Thymus (tissue), 2 donors: ENCODE measurements around the gene PRRC1. TPM values are rescaled to one million over a fixed set of nuclear protein-coding genes. Genes with fewer than 3 reads are reported as not detected.

ENCODE experiments used
- polyA plus RNA-seq: library from polyadenylated mRNA; stranded (reverse); fragments of 200-250 nt; gene quantifications from one replicate; pipeline ENCODE4 v1.2.3, GENCODE V29; 2013
- total RNA-seq: library from RNA; stranded (reverse); fragments of 120-200 nt; gene quantifications from one replicate; pipeline ENCODE4 v1.2.4, GENCODE V29; 2013
- donor health status: healthy.

The PRRC1 gene
- total and polyA plus RNA-seq, 2 donors, result 23.2 to 27.5 TPM

Other genes with a start within 250 kb of the PRRC1 start
- 1.1 TPM for gene MEGF10, start 226.8 kb upstream of the PRRC1 start, total RNA-seq
- 0.32 TPM for gene MEGF10, start 226.8 kb upstream of the PRRC1 start, polyA plus RNA-seq
- gene CTXN3, start 131.4 kb downstream of the PRRC1 start, total RNA-seq, result not detected
- 0.30 TPM for gene CTXN3, start 131.4 kb downstream of the PRRC1 start, polyA plus RNA-seq
- 0.09 TPM for gene CCDC192, start 185.8 kb downstream of the PRRC1 start, total RNA-seq
- gene CCDC192, start 185.8 kb downstream of the PRRC1 start, polyA plus RNA-seq, result 0.11 TPM